HG02642 (cell line): ENCODE measurements around the gene PLCZ1.
"Not testable (repeated sequence)": the region's sequence is repeated elsewhere in the genome, so short reads cannot be mapped to it uniquely, and the experiment has no call there.

Experiments used
- ATAC-seq: cut with Tn5 transposase; IDR thresholded peaks from one replicate; pipeline ENCODE4 v1.9.1; 2021; ENCODE audit warnings: mild to moderate bottlenecking; ENCODE audit not compliant: unreplicated experiment, poor library complexity

PLCZ1 gene

GRCh38 chr12:18737819-18738218 is at the start of gene PLCZ1, which contains the start of gene CAPZA3:
Gene PLCZ1 (minus strand): TSS chr12:18738012. CDS start chr12:18737371, 641 bp downstream.
Gene CAPZA3 (plus strand): TSS chr12:18738119. CDS start chr12:18738269, 150 bp downstream.
- no peak for ATAC-seq

- ATAC-seq, result not testable (repeated sequence)
Measured at GRCh38 chr12:18785465-18785864, 47.7 kb upstream of the PLCZ1 start.

GRCh38 chr12:18782827-18783226 is 45.0 kb upstream of the PLCZ1 start:
- ATAC-seq, result no peak

GRCh38 chr12:18766479-18766878 is 28.7 kb upstream of the PLCZ1 start:
- ATAC-seq, result not testable (repeated sequence)

GRCh38 chr12:18755341-18755740 is 17.5 kb upstream of the PLCZ1 start:
- ATAC-seq, result no peak

GRCh38 chr12:18754124-18754707 is 16.4 kb upstream of the PLCZ1 start:
- ATAC-seq, result no peak

- no peak for ATAC-seq
Measured at GRCh38 chr12:18753481-18754123, 15.8 kb upstream of the PLCZ1 start.

GRCh38 chr12:18752947-18753346 is 15.1 kb upstream of the PLCZ1 start:
- no peak for ATAC-seq

- ATAC-seq, result no peak
Measured at GRCh38 chr12:18752280-18752920, 14.6 kb upstream of the PLCZ1 start.

GRCh38 chr12:18751866-18752265 is 14.1 kb upstream of the PLCZ1 start:
- ATAC-seq, result no peak

GRCh38 chr12:18750085-18750484 is 12.3 kb upstream of the PLCZ1 start:
- no peak for ATAC-seq

GRCh38 chr12:18749386-18749957 is 11.7 kb upstream of the PLCZ1 start:
- ATAC-seq, result no peak

GRCh38 chr12:18747895-18748294 is 10.1 kb upstream of the PLCZ1 start:
- no peak for ATAC-seq

GRCh38 chr12:18731156-18731555 is 6.7 kb downstream of the PLCZ1 start:
- ATAC-seq, result no peak

- ATAC-seq, result no peak
Measured at GRCh38 chr12:18723752-18724151, 14.1 kb downstream of the PLCZ1 start.

- no peak for ATAC-seq
Measured at GRCh38 chr12:18721452-18721851, 16.4 kb downstream of the PLCZ1 start.

GRCh38 chr12:18720690-18721089 is 17.1 kb downstream of the PLCZ1 start:
- no peak for ATAC-seq

- ATAC-seq, result no peak
Measured at GRCh38 chr12:18719922-18720510, 17.8 kb downstream of the PLCZ1 start.

- no peak for ATAC-seq
Measured at GRCh38 chr12:18718462-18718861, 19.4 kb downstream of the PLCZ1 start.

GRCh38 chr12:18716236-18716635 is 21.6 kb downstream of the PLCZ1 start:
- ATAC-seq, result no peak

- ATAC-seq, result no peak
Measured at GRCh38 chr12:18706798-18707197, 31.0 kb downstream of the PLCZ1 start.
